Activated T-helper 2 cell treated with anti-CD3 and anti-CD28 coated beads, Interferon-gamma antibody, Interleukin-2, Interleukin-4, amounts not matched to agents 10 μg/mL and 5 μg/mL and 100 μg/mL, durations not matched to agents 14 hours and 24 hours and 36 hours (primary cell): Measurements from ENCODE around the gene TNFRSF1A. TPM values are rescaled to one million over a fixed set of nuclear protein-coding genes. Genes with fewer than 3 reads are reported as not detected.

Source experiments
- DNase-seq: peaks from one replicate; pipeline ENCODE4 v3.0.0; 2021; ENCODE audit warnings: low spot score
- H3K27ac Mint-ChIP-seq: one replicate; pipeline ENCODE4 v1.8.0; 2021; ENCODE audit warnings: mixed read lengths
- H3K27me3 Mint-ChIP-seq: one replicate; pipeline ENCODE4 v1.8.0; 2021; ENCODE audit warnings: low read depth, mixed read lengths
- H3K36me3 Mint-ChIP-seq: one replicate; pipeline ENCODE4 v1.8.0; 2021; ENCODE audit warnings: low read depth, mixed read lengths
- H3K4me1 Mint-ChIP-seq: one replicate; pipeline ENCODE4 v1.8.0; 2021; ENCODE audit warnings: low read depth, mixed read lengths
- H3K4me3 Mint-ChIP-seq: one replicate; pipeline ENCODE4 v1.8.0; 2021; ENCODE audit warnings: low read depth, mild to moderate bottlenecking, moderate library complexity, mixed read lengths
- H3K9me3 Mint-ChIP-seq: one replicate; pipeline ENCODE4 v1.8.0; 2021; ENCODE audit warnings: mixed read lengths
- intact Hi-C: fragments of 100-400 bp; cut with micrococcal nuclease; formaldehyde crosslinking; loops from one replicate; pipeline ENCODE4 v1.15.1; 2023
- total RNA-seq: library from RNA; stranded (reverse); gene quantifications from 2 replicates; pipeline ENCODE4 v1.2.3, GENCODE V29; 2022

Gene TNFRSF1A
- total RNA-seq, 1 donor from 2014 or later = 37.6 TPM

DNA sequence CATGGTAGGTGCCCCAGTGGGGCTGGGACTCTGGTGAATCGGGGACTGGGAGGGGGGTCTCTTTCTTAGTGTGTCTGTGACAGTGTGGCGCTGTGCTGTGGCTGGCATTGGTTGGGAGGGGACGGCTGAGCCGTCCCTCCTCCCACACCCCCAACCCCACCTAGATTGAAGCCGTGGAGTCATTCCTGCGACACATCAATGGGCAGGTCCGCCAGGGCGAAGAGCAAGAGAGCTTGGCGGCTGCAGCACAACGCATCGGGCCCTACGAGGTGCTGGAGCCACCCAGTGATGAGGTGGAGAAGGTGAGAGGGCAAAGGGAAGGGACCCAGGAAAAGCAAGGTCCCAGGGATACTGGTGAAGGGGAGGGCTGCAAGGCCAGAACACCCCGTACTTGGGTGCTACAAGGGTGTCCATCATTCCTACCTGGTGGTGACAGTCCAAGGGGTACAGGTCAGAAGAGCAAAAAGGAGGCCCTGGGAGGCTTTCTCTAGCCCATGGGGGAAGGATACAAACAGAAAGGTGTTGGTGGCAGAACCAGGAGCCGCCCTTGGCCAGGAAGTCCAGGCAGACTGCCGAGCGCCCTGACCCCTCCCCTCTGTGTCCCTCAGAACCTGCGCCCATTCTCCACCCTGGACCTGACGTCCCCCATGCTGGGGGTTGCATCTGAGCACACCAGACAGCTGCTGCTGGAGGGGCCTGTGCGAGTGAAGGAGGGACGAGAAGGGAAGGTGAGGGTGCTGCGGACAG, 24.0 kb downstream of the TNFRSF1A start:
- peaks cover 8% of the 10 kb centered on the region for H3K27me3 Mint-ChIP-seq
- H3K27ac Mint-ChIP-seq = no peak overlapping the region
- intact Hi-C loops = no loop called here
- H3K36me3 Mint-ChIP-seq = no peaks in the 10 kb centered on the region
- H3K9me3 Mint-ChIP-seq = no peaks in the 10 kb centered on the region
- H3K4me1 Mint-ChIP-seq = peaks cover 14% of the 10 kb centered on the region
- H3K4me3 Mint-ChIP-seq = no peak overlapping the region
- no peak for DNase-seq

DNA sequence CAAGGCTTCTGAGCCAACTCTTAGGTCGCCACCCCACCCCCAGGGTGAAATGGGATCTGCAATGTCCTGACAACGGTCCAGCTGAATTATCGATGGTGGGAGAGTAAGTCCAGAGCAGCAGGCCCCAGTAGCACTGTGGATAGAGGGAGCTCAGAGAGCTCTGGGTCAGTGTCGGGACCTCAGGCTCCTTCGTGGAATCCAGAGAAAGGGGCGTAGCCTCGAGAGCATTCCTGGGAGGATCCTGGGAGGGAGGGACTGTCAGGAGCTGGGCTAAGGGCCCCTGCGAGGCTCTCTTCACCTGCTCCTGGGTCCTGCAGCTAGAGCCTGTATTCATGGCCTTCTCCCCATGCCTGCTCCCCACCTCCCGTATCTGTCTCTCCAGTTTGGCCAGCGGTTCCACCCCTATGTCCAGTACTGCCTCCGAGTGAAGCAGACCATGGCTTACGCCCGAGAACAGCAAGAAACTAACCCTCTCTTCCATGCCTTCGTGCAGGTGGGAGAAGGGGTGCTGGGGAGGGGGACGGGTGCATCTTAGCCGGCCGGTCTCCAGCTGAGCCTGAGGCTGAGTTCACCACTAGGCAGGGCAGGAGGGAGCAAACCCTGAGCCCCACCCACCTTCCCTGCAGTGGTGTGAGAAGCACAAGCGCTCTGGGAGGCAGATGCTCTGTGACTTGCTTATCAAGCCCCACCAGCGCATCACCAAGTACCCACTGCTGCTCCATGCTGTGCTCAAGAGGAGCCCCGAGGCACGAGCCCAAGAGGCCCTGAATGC, 24.8 kb downstream of the TNFRSF1A start:
- intact Hi-C loops = no loop called here
- Mint-ChIP-seq H3K27me3 (peaks cover 9% of the 10 kb centered on the region), H3K9me3 (no peaks in the 10 kb centered on the region), H3K27ac (no peak overlapping the region), H3K4me3 (no peak overlapping the region), H3K36me3 (no peaks in the 10 kb centered on the region), H3K4me1 (peaks cover 16% of the 10 kb centered on the region)
- DNase-seq = no peak

DNA sequence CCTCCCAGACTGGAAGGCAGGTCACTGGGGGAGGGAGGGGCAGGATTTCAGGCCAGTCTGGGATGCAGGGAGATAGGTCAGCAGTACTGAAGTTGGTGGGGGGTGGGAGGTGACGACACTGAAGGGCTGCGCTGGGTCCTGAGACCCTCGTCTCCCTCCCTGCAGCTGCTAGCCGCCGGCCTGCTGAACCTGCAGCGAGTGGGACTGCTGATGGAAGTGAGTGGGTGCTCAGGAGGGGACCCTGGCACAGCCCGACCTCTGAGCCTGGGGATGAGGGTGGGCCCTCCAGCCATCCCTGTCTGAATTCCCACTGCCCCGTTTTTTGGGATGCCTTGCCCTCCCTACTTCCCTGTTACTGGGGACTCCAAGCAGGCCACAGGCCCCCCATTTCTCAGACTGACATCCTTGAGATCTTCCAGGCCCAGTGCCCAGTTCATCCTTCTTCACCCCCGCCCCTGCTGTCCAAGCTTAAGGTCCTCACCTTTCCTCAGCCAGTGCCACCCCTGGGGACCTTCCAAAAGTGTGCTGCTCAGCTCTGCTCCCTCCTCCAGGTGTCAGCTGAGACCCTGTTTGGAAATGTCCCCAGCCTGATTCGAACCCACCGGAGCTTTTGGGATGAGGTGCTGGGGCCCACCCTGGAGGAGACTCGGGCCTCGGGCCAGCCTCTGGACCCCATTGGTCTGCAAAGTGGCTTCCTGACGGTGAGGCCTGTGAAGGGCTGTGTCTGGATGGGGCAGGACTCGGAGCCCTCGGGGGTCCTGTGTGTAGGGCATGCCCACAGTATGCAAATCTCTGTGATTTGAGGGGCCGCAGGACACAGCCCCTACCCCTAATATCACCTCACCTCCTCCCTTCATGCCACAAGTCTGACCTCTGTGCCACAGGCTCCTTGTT, 25.9 kb downstream of the TNFRSF1A start:
- DNase-seq = no peak
- intact Hi-C loops = no loop called here
- no peak overlapping the region for H3K4me3 Mint-ChIP-seq
- H3K36me3 Mint-ChIP-seq = no peaks in the 10 kb centered on the region
- peaks cover 16% of the 10 kb centered on the region for H3K4me1 Mint-ChIP-seq
- no peaks in the 10 kb centered on the region for H3K9me3 Mint-ChIP-seq
- H3K27me3 Mint-ChIP-seq = peaks cover 15% of the 10 kb centered on the region
- H3K27ac Mint-ChIP-seq = no peak overlapping the region

DNA sequence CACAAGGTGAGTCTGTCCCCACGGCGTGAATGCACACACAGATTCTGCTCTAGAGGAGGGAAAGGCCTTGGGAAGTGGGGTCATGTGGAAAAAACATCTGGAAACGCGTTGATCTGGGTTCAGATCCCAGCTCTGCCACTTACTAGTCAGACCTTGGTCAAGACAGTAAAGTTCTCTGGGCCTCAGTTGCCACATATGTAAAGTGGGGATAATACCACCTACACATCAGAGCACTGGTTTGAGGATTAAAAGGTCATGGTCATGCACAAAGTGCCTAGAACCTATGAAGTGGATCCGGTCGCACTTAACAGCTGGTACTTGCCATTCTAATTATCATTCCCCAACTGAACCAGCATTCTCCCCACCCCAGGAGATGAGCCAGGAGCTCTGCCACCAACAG, 26.7 kb downstream of the TNFRSF1A start:
- intact Hi-C loops = no loop called here
- H3K4me1 Mint-ChIP-seq = peaks cover 16% of the 10 kb centered on the region
- no peak overlapping the region for H3K4me3 Mint-ChIP-seq
- H3K27me3 Mint-ChIP-seq = peaks cover 15% of the 10 kb centered on the region
- H3K9me3 Mint-ChIP-seq = no peaks in the 10 kb centered on the region
- H3K27ac Mint-ChIP-seq = no peak overlapping the region
- H3K36me3 Mint-ChIP-seq = no peaks in the 10 kb centered on the region
- DNase-seq = no peak

DNA sequence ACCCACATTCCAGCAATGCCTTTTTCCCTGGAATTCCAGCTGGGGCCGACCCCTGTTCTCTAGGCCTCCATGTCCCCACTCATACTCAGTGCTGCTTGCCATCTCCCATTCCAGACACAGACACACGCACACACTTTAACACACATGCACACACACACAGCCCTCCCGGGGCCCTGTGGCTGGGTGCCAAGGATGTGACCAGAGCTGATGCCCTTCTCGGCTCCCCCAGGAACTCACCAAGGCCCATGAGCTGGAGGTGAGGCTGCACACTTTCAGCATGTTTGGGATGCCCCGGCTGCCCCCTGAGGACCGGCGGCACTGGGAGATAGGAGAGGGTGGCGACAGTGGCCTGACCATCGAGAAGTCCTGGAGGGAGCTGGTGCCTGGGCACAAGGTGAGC, 27.1 kb downstream of the TNFRSF1A start:
- Mint-ChIP-seq H3K9me3 (no peaks in the 10 kb centered on the region), H3K4me1 (peaks cover 16% of the 10 kb centered on the region), H3K27ac (no peak overlapping the region), H3K4me3 (no peak overlapping the region), H3K27me3 (peaks cover 14% of the 10 kb centered on the region), H3K36me3 (no peaks in the 10 kb centered on the region)
- intact Hi-C loops = no loop called here
- DNase-seq = no peak

DNA sequence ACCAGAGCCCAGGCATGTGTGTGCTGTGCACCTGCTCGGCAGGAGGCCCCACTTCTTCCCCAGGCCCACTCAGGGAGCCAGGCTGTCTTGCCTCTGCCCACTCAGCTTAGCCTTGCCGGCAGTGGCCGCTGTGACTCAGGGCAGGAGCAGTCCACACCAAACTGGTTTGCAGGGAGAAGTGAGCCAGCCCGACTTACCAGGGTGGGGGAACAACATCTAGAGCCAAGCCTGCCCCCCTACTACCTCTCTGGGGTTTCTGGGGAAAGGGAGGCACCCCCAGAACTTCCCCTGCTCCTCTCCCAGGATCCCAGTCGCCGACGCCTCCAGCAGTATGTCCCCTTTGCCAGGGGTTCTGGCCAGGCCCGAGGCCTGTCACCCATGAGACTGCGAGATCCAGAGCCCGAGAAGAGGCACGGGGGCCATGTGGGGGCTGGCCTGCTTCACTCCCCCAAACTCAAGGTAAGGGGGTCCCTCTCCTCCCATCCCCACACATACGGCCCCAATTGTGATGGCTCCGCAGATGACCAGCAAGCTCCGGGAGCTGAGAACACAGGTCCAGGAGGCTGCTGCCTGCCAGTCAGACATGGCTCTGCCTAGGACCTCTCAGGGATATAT, 28.4 kb downstream of the TNFRSF1A start:
- H3K9me3 Mint-ChIP-seq = no peaks in the 10 kb centered on the region
- no peak overlapping the region for H3K4me3 Mint-ChIP-seq
- H3K4me1 Mint-ChIP-seq = peaks cover 11% of the 10 kb centered on the region
- peaks cover 21% of the 10 kb centered on the region for H3K27me3 Mint-ChIP-seq
- no peaks in the 10 kb centered on the region for H3K36me3 Mint-ChIP-seq
- intact Hi-C loops = no loop called here
- no peak for DNase-seq
- no peak overlapping the region for H3K27ac Mint-ChIP-seq

DNA sequence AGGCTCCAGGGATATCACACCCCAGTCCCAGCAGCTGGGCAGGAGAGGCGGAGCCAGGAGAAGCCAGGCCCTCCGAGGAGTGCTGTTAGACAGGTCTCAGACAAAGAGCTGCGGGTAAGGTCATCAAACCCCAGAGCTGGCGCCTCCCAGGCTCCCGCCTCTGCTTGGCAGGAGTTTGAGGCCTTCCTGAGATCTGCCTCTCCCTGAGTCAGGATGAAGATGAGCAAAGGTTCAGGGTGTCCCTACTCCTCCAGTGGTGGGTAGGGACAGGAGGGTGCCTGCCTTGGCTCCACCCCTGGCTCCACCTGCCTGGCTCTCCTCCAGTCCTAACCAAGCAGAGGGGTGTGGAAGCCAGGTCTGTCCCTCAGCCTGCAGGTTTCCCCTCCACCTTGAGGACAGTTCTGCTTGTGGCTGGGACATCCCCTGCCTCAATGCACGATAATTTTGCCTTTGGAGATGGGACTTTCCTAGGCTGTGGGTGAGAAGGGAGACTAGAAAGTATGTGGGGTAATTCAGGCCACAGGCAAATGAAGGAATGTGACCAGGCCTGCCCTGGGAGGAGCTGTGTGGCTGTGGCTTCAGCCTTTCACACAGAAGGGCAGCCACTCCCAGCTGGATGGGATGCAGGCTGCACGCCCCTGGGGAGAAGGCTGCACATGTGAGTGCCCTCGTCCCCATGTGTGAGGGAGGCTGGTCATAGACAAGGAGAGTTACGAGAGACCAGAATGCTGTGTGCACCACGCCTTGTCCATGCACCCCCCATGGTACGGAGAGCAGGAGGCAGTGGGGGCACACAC, 29.1 kb downstream of the TNFRSF1A start:
- no peak for DNase-seq
- no peaks in the 10 kb centered on the region for H3K9me3 Mint-ChIP-seq
- no peak overlapping the region for H3K4me3 Mint-ChIP-seq
- peaks cover 25% of the 10 kb centered on the region for H3K27me3 Mint-ChIP-seq
- H3K4me1 Mint-ChIP-seq = peaks cover 5% of the 10 kb centered on the region
- intact Hi-C loops = no loop called here
- no peaks in the 10 kb centered on the region for H3K36me3 Mint-ChIP-seq
- H3K27ac Mint-ChIP-seq = no peak overlapping the region

DNA sequence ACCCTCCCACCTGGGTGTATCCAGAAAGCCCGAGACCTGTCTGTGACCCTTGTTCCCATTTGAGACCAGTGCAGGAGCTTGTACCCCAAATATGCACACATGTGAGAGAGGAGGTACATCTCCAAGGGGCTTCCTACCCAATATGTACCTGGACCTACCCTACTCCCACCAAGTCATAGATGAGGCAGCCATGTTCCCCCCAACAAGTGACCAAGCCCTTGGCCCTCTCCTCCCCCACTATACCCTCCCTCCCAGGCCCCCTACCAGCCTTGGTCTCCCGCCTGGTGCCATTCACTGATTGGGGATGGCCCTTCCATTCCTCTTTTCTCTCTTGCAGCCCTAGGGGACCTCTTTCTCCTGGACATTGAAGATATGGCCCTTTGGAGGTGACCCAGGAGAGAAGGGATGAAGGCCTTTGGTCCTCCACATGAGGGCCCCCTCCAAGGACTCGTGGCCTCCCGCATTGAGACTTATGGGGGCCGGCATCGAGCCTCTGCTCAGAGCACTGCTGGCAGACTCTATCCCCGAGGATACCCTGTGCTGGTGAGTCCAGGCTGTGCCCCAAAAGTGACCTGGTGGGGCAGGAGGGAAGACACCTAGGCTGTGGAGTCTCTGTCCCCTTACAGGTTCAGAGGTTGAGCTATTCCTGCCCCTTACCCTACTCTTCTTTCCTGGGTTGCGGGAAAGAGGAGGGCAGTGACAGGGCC, 29.9 kb downstream of the TNFRSF1A start:
- DNase-seq = no peak
- intact Hi-C loops = no loop called here
- Mint-ChIP-seq H3K27me3 (peaks cover 29% of the 10 kb centered on the region), H3K4me1 (peaks cover 4% of the 10 kb centered on the region), H3K27ac (no peak overlapping the region), H3K36me3 (no peaks in the 10 kb centered on the region), H3K9me3 (no peaks in the 10 kb centered on the region), H3K4me3 (no peak overlapping the region)

DNA sequence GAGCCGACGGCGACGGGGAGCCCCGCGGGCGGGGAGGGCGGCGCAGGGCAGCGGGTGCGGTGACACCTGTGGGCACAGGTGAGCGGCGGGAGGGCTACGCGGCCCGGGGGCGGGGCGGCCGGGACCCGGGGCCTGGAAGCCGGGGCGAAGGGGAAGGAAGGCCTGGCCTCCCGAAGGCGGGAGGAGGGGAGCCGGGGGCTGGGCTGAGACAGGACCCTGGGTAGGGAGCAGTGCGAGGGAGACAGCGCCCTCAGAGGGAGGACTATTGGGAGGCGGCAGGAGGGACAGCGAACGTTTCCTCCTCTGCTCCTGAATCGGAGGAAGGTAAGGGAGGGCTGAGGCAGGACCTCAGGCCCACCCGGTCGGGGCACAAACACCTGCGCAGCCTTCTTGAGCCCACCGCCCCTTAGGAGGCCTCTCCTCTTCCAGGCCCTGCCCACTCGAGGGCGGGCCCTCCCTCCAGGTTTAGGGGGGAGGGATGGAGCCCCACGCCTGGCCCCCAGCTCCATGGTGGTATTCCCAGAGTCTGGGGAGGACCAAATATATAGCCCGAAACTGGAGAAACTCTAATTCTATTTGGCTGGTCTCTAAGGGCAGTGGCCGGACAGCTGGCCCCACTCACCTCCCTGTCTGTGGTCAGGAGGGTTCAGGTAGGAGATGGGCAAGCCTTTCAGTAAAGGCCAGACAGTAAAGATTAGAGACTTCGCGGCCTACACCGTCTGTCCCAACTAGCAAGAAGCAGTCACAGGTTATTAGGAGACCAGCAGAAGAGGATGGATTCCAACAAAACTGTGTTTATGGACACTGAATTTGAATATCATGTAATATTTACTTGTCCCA, 30.9 kb downstream of the TNFRSF1A start:
- no peaks in the 10 kb centered on the region for H3K9me3 Mint-ChIP-seq
- H3K4me1 Mint-ChIP-seq = peaks cover 4% of the 10 kb centered on the region
- H3K27ac Mint-ChIP-seq = no peak overlapping the region
- H3K4me3 Mint-ChIP-seq = no peak overlapping the region
- intact Hi-C loops = no loop called here
- H3K27me3 Mint-ChIP-seq = peaks cover 34% of the 10 kb centered on the region
- H3K36me3 Mint-ChIP-seq = no peaks in the 10 kb centered on the region
- no peak for DNase-seq

DNA sequence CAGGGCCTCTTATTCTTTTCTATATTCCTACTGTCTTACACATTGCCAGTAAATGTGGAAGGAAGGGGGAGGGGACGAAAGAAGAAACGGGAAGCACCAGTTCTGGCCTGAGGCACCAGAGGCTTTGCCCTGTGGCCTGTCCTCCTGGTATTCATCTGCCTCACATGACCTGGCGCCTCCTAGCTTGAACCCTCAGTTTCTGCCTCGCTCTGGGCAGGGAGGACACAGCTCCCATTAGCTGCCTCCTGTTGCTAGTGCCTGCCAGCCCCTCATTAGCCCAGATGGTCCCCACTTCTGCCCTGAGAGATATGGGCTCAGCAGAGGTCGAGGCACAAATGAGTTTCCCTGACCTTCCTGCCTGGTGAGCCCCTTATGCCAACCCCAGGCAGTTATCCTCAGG, 34.3 kb downstream of the TNFRSF1A start:
- intact Hi-C loops = no loop called here
- Mint-ChIP-seq H3K27me3 (peaks cover 45% of the 10 kb centered on the region), H3K9me3 (no peaks in the 10 kb centered on the region), H3K4me3 (no peak overlapping the region), H3K36me3 (no peaks in the 10 kb centered on the region), H3K4me1 (no peaks in the 10 kb centered on the region), H3K27ac (no peak overlapping the region)
- no peak for DNase-seq
